ENCODE results near the gene STRAP. TPM values are rescaled to one million over a fixed set of nuclear protein-coding genes. Genes with fewer than 3 reads are reported as not detected.

Gene STRAP
- total RNA-seq, 3 donors from 2014 or later (not counting 1 experiment from before 2014, with no cell fraction given): 90.7 to 117 (median 91.0) TPM

DNA sequence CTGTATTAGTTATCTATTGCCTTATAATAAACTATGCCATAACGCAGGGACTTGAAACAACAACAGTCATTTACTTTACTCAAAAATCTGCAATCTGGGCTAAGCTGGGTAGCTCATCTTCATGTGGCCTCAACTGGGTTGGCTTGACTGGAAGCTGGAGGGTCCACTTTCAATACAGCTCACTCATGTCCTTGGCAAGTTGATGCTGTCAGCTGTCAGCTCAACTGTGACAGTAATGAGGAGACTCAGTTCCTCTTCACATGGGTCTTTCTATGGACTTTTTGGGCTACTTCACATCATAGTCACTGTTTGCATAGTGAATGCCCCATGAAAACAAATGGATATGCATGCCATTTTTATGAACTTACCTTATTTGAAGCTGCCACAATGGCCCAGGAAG is 33.6 kb upstream of the STRAP start:
- DNase-seq: no peak
- Mint-ChIP-seq H3K27me3 (ENCODE audit: low read depth in 2 of 2) (peaks cover 12 to 20% of the 10 kb centered on the region in 2 donors), H3K4me1 (no peaks in the 10 kb centered on the region), H3K9me3 (no peaks in the 10 kb centered on the region), H3K4me3 (no peak overlapping the region), H3K27ac (no peak overlapping the region), H3K36me3 (no peaks in the 10 kb centered on the region)
- Histone ChIP-seq H3K4me3 (ENCODE audit: low read length) (no peak overlapping the region), H3K9me3 (ENCODE audit: control insufficient read depth, insufficient read depth, low read length) (no peaks in the 10 kb centered on the region), H3K4me1 (ENCODE audit: control insufficient read depth, insufficient read depth, low read length) (no peaks in the 10 kb centered on the region), H3K27me3 (ENCODE audit: control insufficient read depth, insufficient read depth, low read length) (no peaks in the 10 kb centered on the region), H3K36me3 (ENCODE audit: control insufficient read depth, insufficient read depth, low read length) (no peaks in the 10 kb centered on the region), H3K27ac (ENCODE audit: low read length) (no peak overlapping the region)
- TF ChIP-seq, protein P1, sequence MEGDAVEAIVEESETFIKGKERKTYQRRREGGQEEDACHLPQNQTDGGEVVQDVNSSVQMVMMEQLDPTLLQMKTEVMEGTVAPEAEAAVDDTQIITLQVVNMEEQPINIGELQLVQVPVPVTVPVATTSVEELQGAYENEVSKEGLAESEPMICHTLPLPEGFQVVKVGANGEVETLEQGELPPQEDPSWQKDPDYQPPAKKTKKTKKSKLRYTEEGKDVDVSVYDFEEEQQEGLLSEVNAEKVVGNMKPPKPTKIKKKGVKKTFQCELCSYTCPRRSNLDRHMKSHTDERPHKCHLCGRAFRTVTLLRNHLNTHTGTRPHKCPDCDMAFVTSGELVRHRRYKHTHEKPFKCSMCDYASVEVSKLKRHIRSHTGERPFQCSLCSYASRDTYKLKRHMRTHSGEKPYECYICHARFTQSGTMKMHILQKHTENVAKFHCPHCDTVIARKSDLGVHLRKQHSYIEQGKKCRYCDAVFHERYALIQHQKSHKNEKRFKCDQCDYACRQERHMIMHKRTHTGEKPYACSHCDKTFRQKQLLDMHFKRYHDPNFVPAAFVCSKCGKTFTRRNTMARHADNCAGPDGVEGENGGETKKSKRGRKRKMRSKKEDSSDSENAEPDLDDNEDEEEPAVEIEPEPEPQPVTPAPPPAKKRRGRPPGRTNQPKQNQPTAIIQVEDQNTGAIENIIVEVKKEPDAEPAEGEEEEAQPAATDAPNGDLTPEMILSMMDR (IDR thresholded peaks at IDR 0.05): no peak
- no peak for ATAC-seq
- WGBS (ENCODE audit: insufficient coverage): 92% methylated on average over 1 of the region's 1 CpG
- intact Hi-C loops (cut with micrococcal nuclease): no loop called here

GRCh38 chr12:15851045-15851620 is 31.1 kb upstream of the STRAP start:
- Histone ChIP-seq H3K27ac (ENCODE audit: low read length) (no peak overlapping the region), H3K4me1 (ENCODE audit: control insufficient read depth, insufficient read depth, low read length) (no peaks in the 10 kb centered on the region), H3K36me3 (ENCODE audit: control insufficient read depth, insufficient read depth, low read length) (no peaks in the 10 kb centered on the region), H3K27me3 (ENCODE audit: control insufficient read depth, insufficient read depth, low read length) (no peaks in the 10 kb centered on the region), H3K4me3 (ENCODE audit: low read length) (no peak overlapping the region), H3K9me3 (ENCODE audit: control insufficient read depth, insufficient read depth, low read length) (no peaks in the 10 kb centered on the region)
- no peak overlapping the region for H3K27ac Mint-ChIP-seq
- intact Hi-C loops (cut with micrococcal nuclease): no loop called here
- peaks cover 6 to 22% of the 10 kb centered on the region in 2 donors for H3K27me3 Mint-ChIP-seq (ENCODE audit: low read depth in 2 of 2)
- WGBS (ENCODE audit: insufficient coverage): 89% methylated on average over 3 of the region's 3 CpGs
- no peak for ATAC-seq
- no peak overlapping the region for H3K4me3 Mint-ChIP-seq
- TF ChIP-seq, protein P1 (IDR thresholded peaks at IDR 0.05): no peak
- H3K9me3 Mint-ChIP-seq: no peaks in the 10 kb centered on the region
- H3K36me3 Mint-ChIP-seq: no peaks in the 10 kb centered on the region
- no peak for DNase-seq
- H3K4me1 Mint-ChIP-seq: no peaks in the 10 kb centered on the region

DNA sequence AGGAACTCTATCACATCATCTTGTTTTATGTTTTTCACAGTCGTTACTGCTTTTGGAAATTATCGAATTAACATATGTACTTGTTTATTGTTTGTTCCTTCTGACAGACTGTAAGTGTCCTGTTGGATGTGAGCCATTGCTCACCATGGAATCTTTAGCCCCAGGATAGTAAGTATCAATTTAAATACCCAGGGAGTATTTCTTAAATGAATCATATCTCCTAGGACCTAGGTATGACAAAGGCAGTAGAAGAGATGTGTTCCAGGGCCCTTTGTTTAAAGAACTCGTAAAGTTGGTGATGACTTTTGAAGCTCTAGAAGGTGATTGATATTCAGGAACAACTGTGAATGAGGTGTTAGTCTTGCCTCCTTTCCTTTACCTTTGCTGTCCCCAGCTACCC is 30.3 kb upstream of the STRAP start:
- Mint-ChIP-seq H3K4me1 (no peaks in the 10 kb centered on the region), H3K27me3 (ENCODE audit: low read depth in 2 of 2) (peaks cover 6 to 22% of the 10 kb centered on the region in 2 donors), H3K27ac (no peak overlapping the region), H3K36me3 (no peaks in the 10 kb centered on the region), H3K9me3 (no peaks in the 10 kb centered on the region), H3K4me3 (no peak overlapping the region)
- no peaks in the 10 kb centered on the region for H3K9me3 ChIP-seq (ENCODE audit: control insufficient read depth, insufficient read depth, low read length)
- H3K27ac ChIP-seq (ENCODE audit: low read length): no peak overlapping the region
- no peaks in the 10 kb centered on the region for H3K27me3 ChIP-seq (ENCODE audit: control insufficient read depth, insufficient read depth, low read length)
- TF ChIP-seq, protein P1 (IDR thresholded peaks at IDR 0.05): no peak
- H3K36me3 ChIP-seq (ENCODE audit: control insufficient read depth, insufficient read depth, low read length): no peaks in the 10 kb centered on the region
- H3K4me1 ChIP-seq (ENCODE audit: control insufficient read depth, insufficient read depth, low read length): no peaks in the 10 kb centered on the region
- intact Hi-C loops (cut with micrococcal nuclease): no loop called here
- H3K4me3 ChIP-seq (ENCODE audit: low read length): no peak overlapping the region
- ATAC-seq (no peak), DNase-seq (no peak)
- WGBS (ENCODE audit: insufficient coverage): 73% methylated on average over 3 of the region's 3 CpGs

GRCh38 chr12:15852383-15852782 is 29.8 kb upstream of the STRAP start:
- WGBS (ENCODE audit: insufficient coverage): 87% methylated on average over 5 of the region's 5 CpGs
- Mint-ChIP-seq H3K4me3 (no peak overlapping the region), H3K4me1 (no peaks in the 10 kb centered on the region), H3K27ac (no peak overlapping the region), H3K36me3 (no peaks in the 10 kb centered on the region), H3K9me3 (no peaks in the 10 kb centered on the region), H3K27me3 (ENCODE audit: low read depth in 2 of 2) (peaks cover 6 to 23% of the 10 kb centered on the region in 2 donors)
- no peaks in the 10 kb centered on the region for H3K36me3 ChIP-seq (ENCODE audit: control insufficient read depth, insufficient read depth, low read length)
- TF ChIP-seq, protein P1 (IDR thresholded peaks at IDR 0.05): no peak
- intact Hi-C loops (cut with micrococcal nuclease): no loop called here
- H3K9me3 ChIP-seq (ENCODE audit: control insufficient read depth, insufficient read depth, low read length): no peaks in the 10 kb centered on the region
- no peak overlapping the region for H3K27ac ChIP-seq (ENCODE audit: low read length)
- ATAC-seq: no peak
- no peak overlapping the region for H3K4me3 ChIP-seq (ENCODE audit: low read length)
- H3K27me3 ChIP-seq (ENCODE audit: control insufficient read depth, insufficient read depth, low read length): no peaks in the 10 kb centered on the region
- H3K4me1 ChIP-seq (ENCODE audit: control insufficient read depth, insufficient read depth, low read length): no peaks in the 10 kb centered on the region
- DNase-seq: no peak
